ENCODE data around the gene GATAD2B.

The GATAD2B gene

GRCh38 chr1:153827168-153827964 is 95.4 kb downstream of the GATAD2B start:
- DNase-seq: no peak

- no peak for DNase-seq
Measured at GRCh38 chr1:153818876-153819275, 103.9 kb downstream of the GATAD2B start.

GRCh38 chr1:153816283-153816889 is 106.4 kb downstream of the GATAD2B start:
- DNase-seq: no peak

GRCh38 chr1:153805886-153806719 is 116.7 kb downstream of the GATAD2B start:
- no peak for DNase-seq

- DNase-seq: peak; percentile 14
Measured at GRCh38 chr1:153805042-153805745, 117.6 kb downstream of the GATAD2B start.

GRCh38 chr1:153804112-153804511 is 118.7 kb downstream of the GATAD2B start:
- no peak for DNase-seq

GRCh38 chr1:153803470-153804056 is 119.2 kb downstream of the GATAD2B start:
- no peak for DNase-seq

GRCh38 chr1:153801786-153802697 is 120.7 kb downstream of the GATAD2B start:
- DNase-seq: no peak

- no peak for DNase-seq
Measured at GRCh38 chr1:153801028-153801625, 121.6 kb downstream of the GATAD2B start.

- DNase-seq: no peak
Measured at GRCh38 chr1:153800516-153800915, 122.3 kb downstream of the GATAD2B start.

- no peak for DNase-seq
Measured at GRCh38 chr1:153799566-153800465, 123.0 kb downstream of the GATAD2B start.

- no peak for DNase-seq
Measured at GRCh38 chr1:153799016-153799415, 123.8 kb downstream of the GATAD2B start.

- no peak for DNase-seq
Measured at GRCh38 chr1:153798468-153798780, 124.3 kb downstream of the GATAD2B start.

- DNase-seq: peak; percentile 81
Measured at GRCh38 chr1:153796786-153797659, 125.7 kb downstream of the GATAD2B start.

GRCh38 chr1:153795934-153796785 is 126.6 kb downstream of the GATAD2B start:
- DNase-seq: no peak

GRCh38 chr1:153795330-153795837 is 127.4 kb downstream of the GATAD2B start:
- peak; percentile 31 for DNase-seq

- peak; percentile 59 for DNase-seq
Measured at GRCh38 chr1:153794624-153795329, 128.0 kb downstream of the GATAD2B start.

Measured in NCI-H69 (cell line).